ENCODE results near the gene WT1.

Gene WT1

DNA sequence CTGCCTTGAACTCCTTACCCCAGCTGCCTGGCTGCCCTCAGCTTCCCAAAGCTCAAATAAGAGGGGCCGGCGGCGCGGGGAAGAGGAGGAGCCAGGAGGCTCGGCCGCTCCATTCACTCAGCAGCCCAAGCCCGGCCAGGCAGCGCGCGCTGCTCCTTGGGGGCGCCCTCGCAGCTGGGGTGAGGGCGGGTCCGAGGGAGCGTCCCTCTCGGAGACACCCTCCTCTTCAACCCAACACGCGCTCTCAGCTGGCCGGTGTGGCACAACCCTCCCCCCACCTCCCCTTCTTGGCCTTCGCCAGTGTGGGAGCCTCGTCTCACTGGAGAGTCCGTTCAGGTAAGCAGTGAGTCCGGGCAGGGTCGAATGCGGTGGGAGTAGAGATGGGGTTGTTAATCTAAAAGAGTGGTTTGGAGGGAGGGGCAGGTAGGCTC is at the start of gene WT1:
Gene WT1, minus strand, starts transcription at position 29 of the 431 bp plus-strand sequence.
- no peaks in the 10 kb centered on the region for H3K36me3 ChIP-seq (ENCODE audit: control insufficient read depth, low read length)
- H3K9me3 ChIP-seq (ENCODE audit: control insufficient read depth, insufficient read depth, low read length), result no peaks in the 10 kb centered on the region
- H3K79me2 ChIP-seq (ENCODE audit: control insufficient read depth, low read length), result no peaks in the 10 kb centered on the region
- no peaks in the 10 kb centered on the region for H4K20me1 ChIP-seq (ENCODE audit: control insufficient read depth, insufficient read depth, low read depth, low read length)
- H3K9me2 ChIP-seq (replicated peaks; ENCODE audit: control insufficient read depth, low read length), result no peaks in the 10 kb centered on the region
- no peak within 1 kb of the TSS for H3K4me3 ChIP-seq (ENCODE audit: low read length)
- no peak within 1 kb of the TSS for H3K27ac ChIP-seq (ENCODE audit: low read depth, low read length)
- TF ChIP-seq, protein P1, sequence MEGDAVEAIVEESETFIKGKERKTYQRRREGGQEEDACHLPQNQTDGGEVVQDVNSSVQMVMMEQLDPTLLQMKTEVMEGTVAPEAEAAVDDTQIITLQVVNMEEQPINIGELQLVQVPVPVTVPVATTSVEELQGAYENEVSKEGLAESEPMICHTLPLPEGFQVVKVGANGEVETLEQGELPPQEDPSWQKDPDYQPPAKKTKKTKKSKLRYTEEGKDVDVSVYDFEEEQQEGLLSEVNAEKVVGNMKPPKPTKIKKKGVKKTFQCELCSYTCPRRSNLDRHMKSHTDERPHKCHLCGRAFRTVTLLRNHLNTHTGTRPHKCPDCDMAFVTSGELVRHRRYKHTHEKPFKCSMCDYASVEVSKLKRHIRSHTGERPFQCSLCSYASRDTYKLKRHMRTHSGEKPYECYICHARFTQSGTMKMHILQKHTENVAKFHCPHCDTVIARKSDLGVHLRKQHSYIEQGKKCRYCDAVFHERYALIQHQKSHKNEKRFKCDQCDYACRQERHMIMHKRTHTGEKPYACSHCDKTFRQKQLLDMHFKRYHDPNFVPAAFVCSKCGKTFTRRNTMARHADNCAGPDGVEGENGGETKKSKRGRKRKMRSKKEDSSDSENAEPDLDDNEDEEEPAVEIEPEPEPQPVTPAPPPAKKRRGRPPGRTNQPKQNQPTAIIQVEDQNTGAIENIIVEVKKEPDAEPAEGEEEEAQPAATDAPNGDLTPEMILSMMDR (IDR thresholded peaks at IDR 0.05; ENCODE audit: low read depth, low read length, poor library complexity, severe bottlenecking), result no peak
- TF ChIP-seq EZH2phosphoT487 (IDR thresholded peaks at IDR 0.05; ENCODE audit: borderline replicate concordance, low read length), result no peak
- no peaks in the 10 kb centered on the region for H3F3A ChIP-seq (ENCODE audit: control insufficient read depth, insufficient read depth)
- peaks cover 2% of the 10 kb centered on the region; the same call in 1 of the 2 replicates for H3K27me3 ChIP-seq (ENCODE audit: control insufficient read depth, low read length)
- no peak within 1 kb of the TSS for H3K4me2 ChIP-seq (ENCODE audit: low read length)
- H3K4me1 ChIP-seq (ENCODE audit: control insufficient read depth, low read length), result no peaks in the 10 kb centered on the region

DNA sequence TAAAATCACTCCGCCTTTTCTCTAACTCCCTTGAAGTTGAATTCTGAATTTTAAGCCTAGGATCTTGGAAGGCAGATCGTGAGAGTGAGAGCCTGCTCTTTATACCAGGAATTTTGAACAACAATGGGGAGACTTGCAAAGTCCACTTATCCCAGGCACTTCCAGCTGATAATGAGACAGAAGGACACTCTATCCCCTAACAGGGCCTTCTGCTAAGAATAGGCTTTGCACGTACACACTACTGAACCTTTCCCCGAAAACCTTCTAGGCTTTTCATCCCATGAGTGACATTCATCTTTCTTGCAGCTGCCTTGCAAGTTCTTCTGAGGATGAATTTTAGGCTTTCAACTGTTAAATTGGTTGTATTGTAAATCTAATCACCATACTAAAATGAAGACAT is 44.0 kb upstream of the WT1 start:
- Histone ChIP-seq H3K27me3 (ENCODE audit: control insufficient read depth, low read length) (peaks cover 9% of the 10 kb centered on the region; the same call in 1 of the 2 replicates), H3K36me3 (ENCODE audit: control insufficient read depth, low read length) (no peaks in the 10 kb centered on the region), H3K9me2 (replicated peaks; ENCODE audit: control insufficient read depth, low read length) (no peaks in the 10 kb centered on the region), H3K4me1 (ENCODE audit: control insufficient read depth, low read length) (no peaks in the 10 kb centered on the region), H3K79me2 (ENCODE audit: control insufficient read depth, low read length) (no peaks in the 10 kb centered on the region), H3K4me3 (ENCODE audit: low read length) (no peak overlapping the region), H3K4me2 (ENCODE audit: low read length) (no peak overlapping the region), H3K9me3 (ENCODE audit: control insufficient read depth, insufficient read depth, low read length) (no peaks in the 10 kb centered on the region), H3F3A (ENCODE audit: control insufficient read depth, insufficient read depth) (no peaks in the 10 kb centered on the region), H4K20me1 (ENCODE audit: control insufficient read depth, insufficient read depth, low read depth, low read length) (no peaks in the 10 kb centered on the region), H3K27ac (ENCODE audit: low read depth, low read length) (no peak overlapping the region)
- no peak for TF ChIP-seq EZH2phosphoT487 (IDR thresholded peaks at IDR 0.05; ENCODE audit: borderline replicate concordance, low read length)
- TF ChIP-seq, protein P1 (IDR thresholded peaks at IDR 0.05; ENCODE audit: low read depth, low read length, poor library complexity, severe bottlenecking), result no peak

DNA sequence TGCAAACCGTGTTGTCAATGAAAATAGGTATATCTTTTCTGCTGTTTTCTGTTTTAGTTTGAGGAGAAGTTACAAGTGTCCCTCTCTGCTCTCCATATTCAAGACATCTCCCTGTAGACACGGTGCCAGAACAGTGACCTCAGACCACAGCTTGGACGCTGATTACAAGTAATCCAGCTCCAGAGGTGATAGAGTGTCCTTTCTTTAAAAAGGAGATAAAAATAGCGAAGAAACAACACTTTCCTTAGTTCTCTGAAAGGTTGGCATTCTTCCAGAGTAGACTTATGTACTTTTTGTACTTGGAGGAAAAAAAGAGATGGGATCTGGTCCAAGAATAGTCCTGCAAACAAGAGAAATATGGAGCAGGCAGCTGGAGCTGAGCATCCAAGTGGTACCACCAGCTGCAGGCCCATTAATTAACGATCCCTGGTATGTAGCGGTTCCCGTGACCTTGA is 43.0 kb upstream of the WT1 start:
- no peaks in the 10 kb centered on the region for H3K79me2 ChIP-seq (ENCODE audit: control insufficient read depth, low read length)
- H3K4me1 ChIP-seq (ENCODE audit: control insufficient read depth, low read length), result no peaks in the 10 kb centered on the region
- H3K9me3 ChIP-seq (ENCODE audit: control insufficient read depth, insufficient read depth, low read length), result no peaks in the 10 kb centered on the region
- no peak overlapping the region for H3K27ac ChIP-seq (ENCODE audit: low read depth, low read length)
- H3K9me2 ChIP-seq (replicated peaks; ENCODE audit: control insufficient read depth, low read length), result no peaks in the 10 kb centered on the region
- TF ChIP-seq, protein P1 (IDR thresholded peaks at IDR 0.05; ENCODE audit: low read depth, low read length, poor library complexity, severe bottlenecking), result no peak
- no peak for TF ChIP-seq EZH2phosphoT487 (IDR thresholded peaks at IDR 0.05; ENCODE audit: borderline replicate concordance, low read length)
- no peaks in the 10 kb centered on the region for H4K20me1 ChIP-seq (ENCODE audit: control insufficient read depth, insufficient read depth, low read depth, low read length)
- H3K4me2 ChIP-seq (ENCODE audit: low read length), result no peak overlapping the region
- no peaks in the 10 kb centered on the region for H3F3A ChIP-seq (ENCODE audit: control insufficient read depth, insufficient read depth)
- no peak overlapping the region for H3K4me3 ChIP-seq (ENCODE audit: low read length)
- no peaks in the 10 kb centered on the region for H3K36me3 ChIP-seq (ENCODE audit: control insufficient read depth, low read length)
- H3K27me3 ChIP-seq (ENCODE audit: control insufficient read depth, low read length), result peaks cover 9% of the 10 kb centered on the region; the same call in 1 of the 2 replicates

All from DOHH2 (cell line).